ENCODE measurements around the gene AKNA. TPM values are rescaled to one million over a fixed set of nuclear protein-coding genes. Genes with fewer than 3 reads are reported as not detected.

The AKNA gene
- polyA plus RNA-seq, 2 of the 4 experiments (the other 2 are of a cell fraction) = 2.7 to 4.6 TPM

GRCh38 chr9:114291886-114292590 lies 95.7 kb downstream of the AKNA start (continued):
- no peak for TF ChIP-seq BCL3 (IDR thresholded peaks at IDR 0.05)

GRCh38 chr9:114291064-114291474 lies 96.7 kb downstream of the AKNA start:
- WGBS (ENCODE audit: missing lambda C conversion rate) = 18% methylated on average over 12 of the region's 12 CpGs
- FAIRE-seq (no peak), ATAC-seq (peak; percentile 32 to 69; a peak in 4 of 6 replicates), DNase-seq (ENCODE audit: low read depth in 1 of 2, low spot score in 1 of 2) (peak; percentile 57 to 64)
- POLR2A ChIA-PET = interaction anchor here (1.2 kb wide), 1 partner anchor 134 kb away, joined by 5 read pairs; no protein-coding TSS in a partner anchor
- H3K9me3 ChIP-seq = peaks cover 9% of the 10 kb centered on the region; the same call in 2 of the 3 replicates
- H3K4me3 ChIP-seq = no peak overlapping the region
- H3K4me2 ChIP-seq = no peak overlapping the region
- peak overlapping the region; percentile 63 to 88 for H3K27ac ChIP-seq
- peaks cover 39% of the 10 kb centered on the region for H3K4me1 ChIP-seq
- CTCF ChIA-PET = interaction anchor here (0.6 to 10.0 kb wide), 85 partner anchors 9 to 843 kb away, joined by 3 to 216 read pairs (median 5); partner anchors contain the start of genes AMBP, COL27A1 and KIF12
- no peak for TF ChIP-seq KDM5A (IDR thresholded peaks at IDR 0.05)
- TF ChIP-seq BHLHE40 (IDR thresholded peaks at IDR 0.05; ENCODE audit: low read depth, low read length) = no peak
- TF ChIP-seq EHF (CRISPR knock-in tag; IDR thresholded peaks at IDR 0.05) = no peak
- no peak for TF ChIP-seq RFX5 (IDR thresholded peaks at IDR 0.05)
- no peak for TF ChIP-seq RNF2 (IDR thresholded peaks at IDR 0.05; ENCODE audit: borderline replicate concordance, low read depth)
- TF ChIP-seq MAX (IDR thresholded peaks at IDR 0.05) = peak; percentile 54
- TF ChIP-seq HES2 (IDR thresholded peaks at IDR 0.05) = no peak
- no peak for TF ChIP-seq HOXA7 (CRISPR knock-in tag; IDR thresholded peaks at IDR 0.05)
- no peak for TF ChIP-seq KDM1A (IDR thresholded peaks at IDR 0.05; ENCODE audit: low read depth)
- TF ChIP-seq MAFK (IDR thresholded peaks at IDR 0.05; ENCODE audit: partially characterized antibody) = no peak
- no peak for TF ChIP-seq FOXS1 (CRISPR knock-in tag; IDR thresholded peaks at IDR 0.05)
- TF ChIP-seq E2F6 (IDR thresholded peaks at IDR 0.05; ENCODE audit: borderline replicate concordance, low read depth) = no peak
- no peak for TF ChIP-seq CHD2 (IDR thresholded peaks at IDR 0.05; ENCODE audit: low read length, partially characterized antibody)
- TF ChIP-seq NPAS2 (CRISPR knock-in tag; IDR thresholded peaks at IDR 0.05; ENCODE audit: borderline replicate concordance) = no peak
- no peak for TF ChIP-seq PBX3 (IDR thresholded peaks at IDR 0.05)
- peak; percentile 96 for TF ChIP-seq SMC3 (IDR thresholded peaks at IDR 0.05)
- TF ChIP-seq NFE2L2 (conservative IDR thresholded peaks at IDR 0.05; ENCODE audit: low read length) = no peak
- no peak for TF ChIP-seq ESRRA (IDR thresholded peaks at IDR 0.05; ENCODE audit: borderline replicate concordance, low read length)
- no peak for TF ChIP-seq MYC (IDR thresholded peaks at IDR 0.05; ENCODE audit: borderline replicate concordance, low read length)
- no peak for TF ChIP-seq ELK1 (IDR thresholded peaks at IDR 0.05; ENCODE audit: low read depth, low read length)
- TF ChIP-seq POLR2AphosphoS2 (conservative IDR thresholded peaks at IDR 0.05; ENCODE audit: low read length) = no peak
- no peak for TF ChIP-seq CEBPB (IDR thresholded peaks at IDR 0.05)
- no peak for TF ChIP-seq PHF8 (IDR thresholded peaks at IDR 0.05; ENCODE audit: borderline replicate concordance, low read depth)
- TF ChIP-seq TFCP2L1 (CRISPR knock-in tag; IDR thresholded peaks at IDR 0.05) = no peak
- TF ChIP-seq RAD21 (conservative IDR thresholded peaks at IDR 0.05 in 1 of 2, IDR thresholded peaks at IDR 0.05 in 1 of 2) = peak; percentile 94 to 96
- TF ChIP-seq ZC3H11A (IDR thresholded peaks at IDR 0.05) = no peak; the same call in 1 of the 2 replicates
- TF ChIP-seq SREBF2 (IDR thresholded peaks at IDR 0.05) = no peak
- no peak for TF ChIP-seq EP300 (IDR thresholded peaks at IDR 0.05)
- no peak for TF ChIP-seq ZSCAN20 (CRISPR knock-in tag; IDR thresholded peaks at IDR 0.05)
- no peak for TF ChIP-seq BCL3 (IDR thresholded peaks at IDR 0.05)
- no peak for TF ChIP-seq NR3C1 (IDR thresholded peaks at IDR 0.05)
- no peak for TF ChIP-seq HEYL (CRISPR knock-in tag; IDR thresholded peaks at IDR 0.05)
